HG03064 (cell line): ENCODE results near the gene CR1.
"Not testable (repeated sequence)": the region's sequence is repeated elsewhere in the genome, so short reads cannot be mapped to it uniquely, and the experiment has no call there.

Experiments used
- ATAC-seq: cut with Tn5 transposase; IDR thresholded peaks from one replicate; pipeline ENCODE4 v1.9.1; 2021; ENCODE audit warnings: low read depth; ENCODE audit not compliant: unreplicated experiment

CR1 gene

DNA sequence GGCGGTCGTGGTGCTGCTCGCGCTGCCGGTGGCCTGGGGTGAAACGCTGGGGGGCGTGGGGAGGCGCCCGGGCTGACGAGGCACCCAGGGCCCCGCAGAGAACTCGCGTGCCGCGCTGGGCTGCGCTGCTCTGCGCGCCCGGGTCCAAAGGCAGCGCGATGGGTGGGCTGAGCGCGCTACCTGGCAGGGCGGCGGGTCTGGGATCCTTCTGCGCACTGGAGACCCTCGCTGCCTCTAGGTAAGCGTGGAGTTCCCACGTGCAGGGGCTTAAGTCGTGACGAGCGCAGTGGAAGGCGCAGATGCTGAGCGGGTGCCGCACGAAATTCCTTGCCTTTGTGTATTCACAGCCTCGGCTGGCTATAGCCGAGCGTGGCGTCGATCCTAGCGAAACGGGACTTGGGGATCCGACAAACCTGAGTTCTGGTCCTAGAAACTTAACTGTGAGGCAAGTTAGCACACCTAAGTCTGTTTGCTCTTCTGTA is 173.6 kb downstream of the CR1 start:
- ATAC-seq = no peak

DNA sequence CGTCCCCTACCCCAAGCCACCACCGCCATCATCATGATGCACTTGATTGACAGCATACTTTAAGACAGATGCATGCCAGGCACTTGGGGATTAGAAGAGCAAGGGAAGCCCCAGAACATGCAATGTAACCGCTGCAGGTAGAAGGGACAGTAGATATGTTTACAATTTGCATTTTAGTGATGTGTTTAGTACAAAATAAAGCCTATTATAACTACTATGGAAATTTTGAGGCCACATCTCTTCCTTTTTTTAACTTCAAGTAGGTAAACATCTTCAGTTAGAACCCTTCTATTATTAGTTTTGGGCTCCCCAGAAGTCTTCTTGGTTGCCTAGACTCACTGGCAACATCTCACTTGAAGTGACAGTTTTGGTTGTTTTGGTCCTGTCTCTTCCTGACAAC is 174.2 kb downstream of the CR1 start:
- no peak for ATAC-seq

DNA sequence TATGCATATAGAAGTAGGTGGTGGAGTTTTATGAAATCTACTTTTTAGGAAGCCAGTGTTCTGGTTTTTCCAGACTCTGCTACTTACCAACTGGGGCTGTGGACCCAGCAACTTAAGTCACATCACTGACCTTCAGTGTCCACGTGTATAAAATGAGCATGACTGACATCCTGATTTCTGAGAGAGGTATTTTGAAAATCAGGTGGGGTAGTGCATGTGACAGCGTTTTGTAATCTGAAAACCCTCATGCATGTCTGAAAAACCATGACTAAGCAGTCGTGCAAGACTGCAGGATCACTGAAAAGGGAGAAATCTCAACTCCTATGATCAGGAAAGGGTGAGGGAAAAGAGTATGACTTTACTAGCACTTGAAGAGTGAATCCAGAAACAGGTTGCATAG is 175.0 kb downstream of the CR1 start:
- ATAC-seq = no peak

- no peak for ATAC-seq
Observed at GRCh38 chr1:207672522-207673130, 176.7 kb downstream of the CR1 start.

GRCh38 chr1:207673399-207673798 is 177.4 kb downstream of the CR1 start:
- no peak for ATAC-seq

GRCh38 chr1:207676153-207676552 is 180.2 kb downstream of the CR1 start:
- no peak for ATAC-seq

GRCh38 chr1:207680590-207681388 is 184.8 kb downstream of the CR1 start:
- ATAC-seq = not testable (repeated sequence)

GRCh38 chr1:207682872-207683434 is 187.0 kb downstream of the CR1 start:
- not testable (repeated sequence) for ATAC-seq

- not testable (repeated sequence) for ATAC-seq
Observed at GRCh38 chr1:207690551-207690950, 194.6 kb downstream of the CR1 start.

DNA sequence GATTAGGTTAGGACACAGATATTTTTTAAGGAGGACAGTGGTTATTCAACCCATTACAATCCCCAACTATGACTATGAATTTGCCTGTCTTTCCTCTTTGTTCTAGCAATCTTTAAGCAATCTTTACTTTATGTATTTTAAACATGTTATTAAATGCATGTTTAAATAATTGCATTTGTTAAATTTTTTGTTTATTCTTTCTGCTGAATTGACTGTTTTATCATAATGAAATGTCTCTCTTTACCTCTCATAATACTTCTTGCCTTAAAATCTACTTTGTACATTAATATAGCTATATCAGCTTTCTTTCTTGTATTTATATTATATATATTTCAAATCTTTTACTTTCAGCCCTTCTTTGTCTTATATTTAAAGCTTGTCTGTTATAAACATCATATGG is 195.1 kb downstream of the CR1 start:
- no peak for ATAC-seq
